ENCODE results near the gene ENAM.
"Not testable (repeated sequence)": the region's sequence is repeated elsewhere in the genome, so short reads cannot be mapped to it uniquely, and the experiment has no call there.

Gene ENAM

DNA sequence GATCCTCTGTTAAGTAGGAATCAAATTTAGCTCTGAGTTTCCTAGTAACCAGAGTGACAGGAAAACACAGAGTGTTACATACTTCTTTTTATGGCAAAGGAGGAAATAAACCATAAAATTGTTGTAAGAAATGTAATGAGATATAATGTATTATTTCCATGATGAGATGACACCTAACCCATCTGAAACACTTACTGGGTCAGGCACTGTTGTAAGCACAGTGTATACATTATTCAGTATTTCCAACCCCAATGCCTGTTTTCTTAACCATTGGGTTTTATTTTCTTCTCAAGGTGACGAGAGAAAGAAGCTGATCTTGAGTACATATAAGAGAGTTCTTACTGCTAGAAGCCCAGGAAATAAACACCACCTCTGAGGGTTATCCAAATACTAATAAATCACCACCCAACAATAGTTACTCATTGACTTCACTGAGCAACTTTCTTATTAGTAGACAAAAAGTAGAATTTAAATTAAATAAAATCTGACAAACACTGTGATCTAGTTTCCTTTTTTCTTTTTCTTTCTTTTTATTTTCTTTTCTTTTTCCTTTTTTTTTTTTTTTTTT, 4.2 kb upstream of the ENAM start:
- no peak for DNase-seq (ENCODE audit: low spot score)

DNA sequence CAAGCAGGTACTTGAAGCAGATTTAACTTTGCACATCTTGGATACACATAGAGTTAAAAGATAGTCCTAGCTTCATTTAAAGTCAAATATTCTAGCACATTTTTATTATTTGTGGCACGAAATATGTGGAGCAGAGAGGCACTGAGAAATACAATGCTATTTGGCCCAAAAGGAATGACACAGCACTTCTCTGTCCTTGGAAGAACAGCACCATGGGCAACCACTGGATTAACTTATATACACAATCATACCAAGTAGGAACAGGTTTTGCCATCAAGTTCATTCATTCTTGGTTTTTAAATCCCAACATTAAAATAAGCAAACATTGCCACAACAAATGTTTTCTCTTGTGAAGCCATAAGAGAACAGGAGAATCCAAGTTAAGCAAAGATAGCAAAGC, 924 bp upstream of the ENAM start:
- no peak for DNase-seq (ENCODE audit: low spot score)

DNA sequence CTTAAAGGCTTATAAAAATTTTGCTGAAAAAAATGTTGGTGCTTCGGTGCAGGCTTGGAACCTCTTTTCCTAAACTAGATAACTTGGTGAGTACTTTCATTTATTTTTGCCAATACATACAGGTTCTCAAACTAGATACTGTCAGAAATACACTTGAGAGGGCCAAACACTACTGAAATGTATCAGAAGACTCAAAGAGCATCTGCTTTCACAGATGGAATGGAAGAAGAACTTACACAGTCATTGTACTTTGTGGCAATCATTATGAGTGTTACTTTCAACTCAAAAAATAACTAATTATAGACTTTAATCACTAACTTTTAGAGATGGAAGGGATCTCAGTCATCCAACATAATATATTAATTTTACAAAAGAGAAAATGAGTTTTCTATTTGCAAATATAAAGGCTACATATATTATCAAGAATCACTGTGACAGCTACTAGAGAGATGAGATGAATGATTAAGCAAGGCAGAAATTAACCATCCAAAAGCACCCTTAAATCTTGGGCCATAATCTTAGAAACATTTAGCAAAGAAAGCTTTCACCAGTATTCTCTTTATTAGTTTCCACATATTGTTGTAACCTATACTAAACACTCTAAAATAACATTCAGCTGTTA, 1.0 kb downstream of the ENAM start:
- no peak for DNase-seq (ENCODE audit: low spot score)

DNA sequence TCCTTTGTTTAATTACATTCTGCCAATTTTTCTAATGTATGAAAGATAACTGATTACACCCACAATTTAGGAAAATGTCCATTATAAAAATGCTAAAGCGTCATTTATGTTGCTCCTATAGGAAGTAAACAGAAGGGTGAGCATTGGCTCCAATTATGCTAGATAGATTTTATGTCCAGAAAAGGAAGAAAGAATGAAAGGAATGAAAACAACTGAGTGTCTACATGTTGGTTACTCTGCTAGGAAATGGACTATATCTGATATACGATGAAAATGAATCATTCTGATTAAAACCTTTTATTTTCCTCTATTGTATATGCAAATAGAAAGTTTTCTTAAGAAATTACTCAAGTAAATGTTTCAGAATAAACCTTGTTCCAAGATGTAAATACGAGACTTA, 1.6 kb downstream of the ENAM start:
- no peak for DNase-seq (ENCODE audit: low spot score)

DNA sequence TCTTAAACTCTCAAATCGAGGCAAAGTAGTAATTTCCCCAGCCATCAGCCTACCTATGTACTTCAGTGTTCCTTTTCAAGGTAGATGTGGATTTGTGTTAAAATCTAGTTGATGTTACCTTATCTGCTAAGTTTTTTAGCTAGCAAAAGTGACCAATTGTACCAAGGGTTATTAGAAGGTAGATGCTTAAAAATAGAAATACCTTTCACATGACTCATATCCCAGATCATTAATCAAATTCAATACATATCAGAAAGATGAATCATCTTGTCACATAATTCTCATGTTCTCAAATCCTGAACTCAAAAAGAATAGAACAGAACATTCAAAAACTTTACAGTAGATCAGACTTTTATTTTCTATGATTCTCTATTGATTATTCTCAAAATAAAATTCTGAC, 3.5 kb downstream of the ENAM start:
- peak; percentile 9 for DNase-seq (ENCODE audit: low spot score)

DNA sequence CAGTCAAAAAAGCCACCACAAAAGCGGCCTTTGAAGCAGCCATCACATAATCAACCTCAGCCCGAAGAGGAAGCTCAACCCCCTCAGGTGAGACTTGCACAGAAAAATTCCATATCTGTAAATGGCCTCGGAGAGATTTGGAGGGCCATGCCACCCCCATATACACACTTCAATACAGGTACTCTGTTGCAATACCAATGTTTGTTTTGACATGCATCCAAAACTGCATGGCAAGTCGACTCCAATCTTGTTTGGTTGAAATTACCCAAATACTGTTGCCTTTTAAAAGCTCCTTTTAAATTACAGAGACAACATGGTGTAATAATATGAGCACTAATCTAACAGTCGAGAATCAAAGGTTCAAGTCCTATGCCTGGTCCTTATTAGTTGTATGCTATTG, 5.9 kb downstream of the ENAM start:
- DNase-seq (ENCODE audit: low spot score): no peak

DNA sequence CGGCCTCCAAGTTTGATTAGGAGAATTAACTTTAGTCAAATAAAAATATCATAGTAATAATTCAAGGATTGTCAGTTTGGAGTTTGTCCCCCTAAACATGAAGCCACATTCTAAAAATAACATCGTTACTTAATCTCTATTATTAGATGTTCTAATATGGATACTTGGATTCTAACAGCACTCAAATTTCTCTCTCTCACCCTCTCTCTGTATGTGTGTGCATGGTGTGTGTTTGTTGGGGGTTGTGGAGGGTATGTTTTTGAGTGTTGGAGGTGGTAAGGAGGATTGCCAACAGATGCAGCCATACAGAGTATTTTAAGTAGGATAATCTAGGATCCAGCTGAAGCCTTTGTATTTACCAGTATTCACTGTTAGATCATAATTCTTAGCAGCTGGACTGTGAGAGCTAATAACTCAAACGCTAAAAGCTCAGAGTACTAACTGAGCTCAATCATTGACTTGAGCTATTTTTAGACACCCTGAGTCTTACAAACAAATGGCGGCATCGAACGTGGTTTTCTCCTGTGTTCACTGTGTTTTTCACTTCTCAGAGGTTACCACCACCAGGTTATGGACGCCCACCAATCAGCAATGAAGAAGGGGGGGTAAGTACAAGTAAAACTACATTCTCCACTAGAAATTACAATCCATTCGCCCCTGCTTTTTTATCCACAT, 8.8 kb downstream of the ENAM start:
- no peak for DNase-seq (ENCODE audit: low spot score)

DNA sequence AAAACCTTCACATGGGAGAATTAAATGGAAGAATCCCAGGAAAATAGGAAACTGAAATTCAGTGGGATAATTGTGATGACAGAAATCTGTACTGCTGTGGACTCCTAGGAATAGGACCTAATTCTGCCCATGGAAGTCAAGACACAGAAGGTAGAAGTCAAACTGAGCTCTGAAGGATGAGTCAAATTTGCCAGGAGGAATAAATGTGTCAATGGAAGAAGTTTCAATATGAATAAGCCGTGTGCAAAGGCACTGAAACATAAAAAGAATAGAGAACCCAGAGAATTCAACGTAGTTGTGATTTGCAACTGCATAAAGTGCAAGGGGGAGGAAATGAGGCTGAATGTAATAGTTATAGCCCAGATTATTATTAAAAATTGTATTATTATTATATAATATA, 11.6 kb downstream of the ENAM start:
- DNase-seq (ENCODE audit: low spot score): no peak

DNA sequence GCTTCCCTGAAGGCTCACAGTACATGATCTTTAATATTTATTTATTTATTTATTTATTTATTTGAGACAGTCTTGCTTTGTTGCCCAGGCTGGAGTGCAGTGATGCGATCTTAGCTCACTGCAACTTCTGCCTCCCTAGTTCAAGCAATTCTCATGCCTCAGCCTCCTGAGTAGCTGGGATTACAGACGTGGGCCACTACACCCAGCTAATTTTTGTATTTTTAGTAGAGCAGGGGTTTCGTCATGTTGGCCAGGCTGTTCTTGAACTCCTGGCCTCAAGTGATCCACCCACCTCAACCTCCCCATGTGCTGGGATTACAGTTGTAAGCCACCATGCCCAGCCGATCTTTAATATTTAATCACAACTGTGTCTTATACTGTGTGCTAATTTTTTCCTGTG, 22.2 kb downstream of the ENAM start:
- DNase-seq (ENCODE audit: low spot score): not testable (repeated sequence)

DNA sequence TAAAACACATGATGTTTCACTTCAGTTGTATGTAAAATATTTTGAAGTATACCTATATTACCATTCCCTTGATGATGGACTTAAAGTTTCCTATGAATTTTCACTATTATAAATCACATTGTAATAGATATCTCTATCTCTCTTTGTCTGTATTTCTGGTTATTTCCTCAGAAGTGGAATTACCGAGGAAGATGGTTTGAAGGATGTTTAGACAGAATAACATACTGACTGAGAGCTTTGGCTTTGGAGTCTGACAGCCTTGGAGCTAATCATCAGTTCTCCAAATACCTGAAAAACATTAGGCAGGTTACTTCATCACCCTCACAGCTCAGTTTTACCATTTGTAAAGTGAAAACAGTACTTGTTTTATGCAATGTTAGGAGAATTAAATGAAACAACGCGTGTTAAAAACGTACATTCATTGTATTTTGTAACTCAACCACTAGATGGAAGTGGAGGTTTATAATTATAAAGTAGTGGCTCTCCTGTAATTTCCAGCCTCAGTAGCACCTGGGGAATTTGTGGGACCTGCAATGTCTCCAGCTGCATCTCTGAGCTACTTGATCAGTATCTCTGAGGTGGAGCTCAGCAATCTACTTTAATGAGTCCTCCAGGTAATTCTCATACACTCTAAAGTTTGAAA, 23.4 kb downstream of the ENAM start:
- DNase-seq (ENCODE audit: low spot score): peak; percentile 7

DNA sequence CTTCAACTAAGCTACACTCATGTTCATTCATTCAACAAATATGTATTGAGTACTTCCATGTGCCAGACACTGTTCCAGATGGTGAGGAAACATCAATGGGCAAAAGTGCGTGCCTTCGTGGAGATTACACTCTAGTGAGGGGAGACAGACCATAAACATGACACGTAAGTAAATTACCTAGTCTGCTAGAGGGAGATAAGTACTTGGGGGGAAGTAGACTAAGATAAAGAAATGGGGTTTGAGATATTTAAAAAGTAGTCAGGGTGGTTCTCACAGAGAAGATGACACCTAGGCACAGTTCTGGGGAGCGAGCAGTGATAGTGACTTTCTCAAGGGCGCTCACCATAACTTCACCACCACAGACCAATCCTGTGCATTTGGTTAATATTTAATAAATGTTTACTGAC, 26.1 kb downstream of the ENAM start:
- no peak for DNase-seq (ENCODE audit: low spot score)

DNA sequence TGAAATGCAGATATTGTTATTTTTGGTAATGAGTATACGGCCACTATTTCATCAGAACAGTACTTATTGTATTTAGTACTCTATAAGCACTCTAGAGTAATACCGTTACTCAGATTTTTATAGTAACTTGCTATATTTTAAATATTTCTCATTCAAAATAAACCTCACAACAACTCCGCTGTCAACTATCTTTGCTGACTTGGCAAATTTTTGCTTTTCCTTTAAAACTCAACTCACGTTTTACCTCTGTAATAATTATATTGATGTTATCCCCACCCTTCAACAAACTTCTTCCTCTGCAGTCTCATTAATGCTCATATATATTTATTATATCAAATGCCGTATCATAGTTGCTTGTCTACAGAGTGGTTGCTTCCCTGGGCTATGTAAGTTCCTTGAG, 28.8 kb downstream of the ENAM start:
- no peak for DNase-seq (ENCODE audit: low spot score)

DNA sequence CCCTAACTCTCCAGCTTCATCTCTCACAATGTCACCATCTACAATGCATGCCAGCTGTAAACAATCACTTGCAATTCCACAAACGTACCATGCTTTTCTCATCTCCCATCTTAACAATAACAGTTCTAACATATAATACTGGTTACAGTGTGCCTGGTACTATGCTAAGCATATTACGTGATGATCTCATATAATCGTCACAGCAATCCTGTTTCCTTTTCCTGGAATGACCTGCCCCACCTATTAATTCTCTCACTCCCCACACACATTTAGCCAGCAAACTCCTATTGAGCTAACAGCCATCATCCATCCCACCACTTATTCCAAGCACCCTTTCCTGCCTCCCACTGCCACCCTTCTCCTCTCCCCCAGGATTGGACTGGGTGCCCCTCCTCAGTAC, 29.9 kb downstream of the ENAM start:
- no peak for DNase-seq (ENCODE audit: low spot score)

DNA sequence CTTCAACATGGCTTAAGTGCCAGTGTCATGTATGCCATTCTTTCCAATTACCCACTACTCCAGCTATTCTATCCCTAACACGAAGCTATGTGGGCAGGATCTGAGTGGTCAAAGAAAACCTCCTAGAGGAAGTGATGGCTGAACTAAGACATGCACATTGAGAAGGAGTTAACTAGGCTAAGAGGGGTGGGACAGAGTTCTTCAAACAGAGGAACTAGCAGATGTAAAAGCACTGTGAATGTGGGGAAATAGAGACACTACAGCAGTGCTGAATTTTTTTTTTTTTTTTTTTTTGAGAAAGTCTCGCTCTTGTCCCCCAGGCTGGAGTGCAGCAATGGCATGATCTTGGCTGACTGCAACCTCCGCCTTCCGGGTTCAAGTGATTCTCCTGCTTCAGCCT, 31.6 kb downstream of the ENAM start:
- DNase-seq (ENCODE audit: low spot score): no peak

DNA sequence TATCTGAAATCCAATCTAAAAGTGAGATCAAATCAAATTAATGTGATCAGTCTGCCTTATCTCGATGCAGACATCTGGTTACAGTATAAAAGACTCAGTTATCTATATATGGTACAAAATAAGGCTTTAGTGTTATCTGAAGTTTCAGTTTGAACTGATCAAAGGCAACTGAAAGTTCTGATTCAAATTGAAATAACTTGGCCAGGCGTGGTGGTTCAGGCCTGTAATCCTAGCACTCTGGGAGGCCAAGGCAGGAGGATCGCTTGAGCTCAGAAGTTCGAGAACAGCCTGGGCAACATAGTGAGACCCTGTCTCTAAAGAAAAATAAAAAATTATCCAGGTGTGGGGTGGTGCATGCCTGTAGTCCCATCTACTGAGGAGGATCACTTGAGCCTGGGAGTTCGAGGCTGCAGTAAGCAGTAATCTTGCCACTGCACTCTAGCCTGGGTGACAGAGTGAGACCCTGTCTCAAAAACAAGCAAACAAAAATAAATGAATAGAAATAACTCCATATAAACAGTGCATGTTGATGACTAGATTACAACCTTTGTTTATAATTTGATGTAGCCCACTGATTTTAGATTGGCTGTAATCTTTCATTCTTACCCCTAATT, 32.9 kb downstream of the ENAM start:
- DNase-seq (ENCODE audit: low spot score): not testable (repeated sequence)

DNA sequence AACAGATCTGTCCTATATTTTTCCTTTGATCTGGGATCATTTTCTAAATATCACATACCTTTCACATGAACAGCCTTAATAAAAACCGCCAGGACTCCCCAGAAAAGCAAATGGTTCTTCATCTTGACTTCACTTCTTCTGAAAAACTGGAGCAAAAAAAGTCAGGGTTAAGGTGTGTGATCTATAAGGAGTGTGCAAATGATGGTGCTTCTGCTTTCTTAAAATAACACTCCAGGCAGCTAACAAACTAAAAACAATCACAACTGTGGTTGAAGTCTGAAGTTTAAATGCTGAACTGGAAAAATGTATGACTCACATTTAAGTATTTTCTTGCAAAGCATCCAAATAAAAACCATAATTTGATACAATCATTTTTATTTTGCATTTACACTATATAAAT, 37.8 kb downstream of the ENAM start, which contains the start of gene JCHAIN:
Gene JCHAIN, minus strand, starts transcription at position 140 of the 400 bp plus-strand sequence. Its CDS starts 18 bp downstream, at position 122.
- no peak for DNase-seq (ENCODE audit: low spot score)

DNA sequence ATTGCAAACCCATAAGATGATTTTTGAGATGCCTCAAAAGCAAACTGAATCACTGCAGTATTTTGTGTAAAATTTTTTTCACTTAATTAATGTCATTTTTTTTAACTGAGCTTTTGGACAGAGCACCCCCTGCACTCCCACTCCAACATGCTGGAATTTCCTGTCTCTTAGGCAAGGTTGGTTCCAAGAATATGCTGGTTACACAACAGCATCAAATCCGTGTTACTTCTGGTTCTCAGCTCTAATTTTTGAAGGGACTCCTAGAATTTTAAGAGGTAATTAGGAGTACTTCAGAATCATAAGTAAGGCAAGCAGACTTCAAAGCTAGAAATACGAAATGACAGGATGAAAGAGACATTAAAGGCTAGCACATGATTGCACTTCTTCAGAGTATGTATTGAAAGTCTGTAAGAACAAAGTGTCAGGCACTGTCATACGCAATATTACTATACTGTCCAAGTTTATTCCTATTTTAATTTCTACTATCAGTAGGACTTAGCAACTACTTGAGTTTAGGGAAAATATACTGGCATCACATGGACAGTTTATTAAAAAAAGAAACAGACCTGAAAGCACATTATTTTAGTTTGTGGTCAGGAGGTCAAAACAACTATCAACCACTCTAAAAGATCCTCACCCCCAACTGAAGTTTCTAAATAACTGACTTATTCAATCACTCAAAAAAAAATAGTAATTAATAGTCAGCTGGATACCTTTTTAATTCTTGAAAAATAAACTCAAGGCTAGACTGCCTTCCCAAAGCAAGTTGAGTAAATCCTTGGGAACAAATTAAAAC, 39.4 kb downstream of the ENAM start:
- DNase-seq (ENCODE audit: low spot score): no peak

DNA sequence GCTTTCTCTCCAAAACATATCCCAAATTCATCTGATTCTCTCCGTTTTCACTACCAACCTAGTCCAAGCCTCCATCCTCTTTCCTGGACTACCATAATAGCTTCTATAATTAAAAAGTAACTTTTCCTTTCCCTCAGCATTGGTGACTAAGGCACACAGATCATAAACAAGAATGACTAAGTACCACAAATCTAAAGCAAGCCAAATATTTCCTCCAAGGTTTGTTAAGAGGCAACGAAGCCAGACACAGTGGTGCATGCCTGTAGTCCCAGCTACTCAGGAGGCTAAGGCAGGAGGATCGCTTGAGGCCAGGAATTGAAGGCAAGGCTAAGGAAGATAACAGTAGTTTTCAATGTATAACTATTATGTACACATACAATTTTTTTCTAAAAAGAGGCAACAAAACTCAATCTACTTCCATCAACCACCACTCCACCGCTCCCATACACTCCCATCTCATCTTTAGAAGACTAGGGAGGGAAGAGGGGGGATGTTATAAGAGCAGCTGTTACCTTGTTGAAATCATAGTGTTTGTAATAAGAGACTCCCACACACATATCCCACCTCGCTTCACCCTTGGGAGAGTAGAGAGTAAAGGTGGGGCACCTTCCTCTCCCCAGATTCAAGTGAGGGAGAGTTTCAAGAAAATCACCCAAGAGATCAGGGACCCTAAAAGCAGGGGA, 41.9 kb downstream of the ENAM start:
- no peak for DNase-seq (ENCODE audit: low spot score)

DNA sequence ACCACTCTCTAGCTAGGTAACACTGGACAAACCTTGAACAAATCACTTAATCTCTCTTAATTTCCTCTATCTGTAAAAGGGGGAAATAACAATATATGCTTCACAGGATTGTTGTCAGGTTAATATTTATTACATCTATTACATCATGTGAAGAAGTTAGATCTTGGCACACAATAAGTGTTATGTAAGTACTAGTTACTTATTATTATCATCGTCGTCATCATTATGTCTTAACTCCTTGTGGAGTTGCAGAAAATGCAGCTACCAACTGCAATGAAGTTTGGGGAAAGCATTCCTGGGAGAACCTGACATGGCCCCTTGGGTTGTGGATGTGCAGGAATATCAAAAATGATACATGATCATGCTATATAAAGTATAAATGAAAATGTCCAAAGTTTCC, 42.5 kb downstream of the ENAM start:
- no peak for DNase-seq (ENCODE audit: low spot score)

DNA sequence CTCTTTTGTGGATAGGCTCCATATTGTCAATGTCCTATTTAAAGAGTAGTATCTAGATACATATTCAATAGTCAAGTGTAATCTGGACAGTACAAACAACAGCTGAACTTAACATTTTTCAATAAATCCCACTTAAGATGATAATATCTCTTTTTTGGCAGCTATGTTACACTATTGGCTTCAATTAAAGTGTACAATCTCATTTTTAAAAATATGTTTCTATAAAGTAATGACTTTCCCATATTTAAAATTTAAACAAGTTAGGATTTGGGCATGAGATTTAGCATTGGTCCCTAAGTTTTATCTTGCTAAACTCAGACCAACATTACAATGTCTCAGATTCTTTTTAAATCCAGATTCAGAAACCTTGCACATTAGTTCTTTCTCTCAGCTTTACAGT, 45.6 kb downstream of the ENAM start:
- no peak for DNase-seq (ENCODE audit: low spot score)

DNA sequence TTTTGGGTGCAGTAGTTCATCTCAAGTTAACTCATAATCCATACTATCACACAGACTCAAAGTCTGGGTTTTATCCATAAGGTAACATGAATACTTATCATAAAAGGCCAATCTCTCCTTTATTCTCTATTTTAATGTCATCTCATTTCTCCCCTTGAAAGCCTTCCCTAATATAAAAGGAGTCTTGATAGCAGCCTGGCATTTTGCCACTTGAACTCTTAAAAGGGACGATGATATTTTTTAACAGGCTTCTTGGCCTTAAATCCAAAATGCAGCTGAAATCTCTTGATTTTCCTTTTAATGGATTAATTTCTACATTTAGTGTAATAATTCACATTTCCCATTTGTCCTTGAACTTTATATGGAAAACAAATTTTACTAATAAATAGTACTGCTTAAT, 46.2 kb downstream of the ENAM start:
- no peak for DNase-seq (ENCODE audit: low spot score)
